HEK293 (cell line): Measurements from ENCODE around the gene GLI1.

Source experiments
- CTCF ChIA-PET: fragments of 350-600 bp; formaldehyde crosslinking; extraction: SDS; loops from one replicate; lab custom pipeline; 2021; ENCODE audit warnings: antibody characterized with exemption; lab: Yijun Ruan, JAX
- POLR2A ChIA-PET: fragments of 300-600 bp; formaldehyde crosslinking; extraction: SDS; loops from one replicate; lab custom pipeline; 2020; ENCODE audit warnings: antibody characterized with exemption, inconsistent platforms; lab: Yijun Ruan, JAX
- H3K27ac ChIP-seq: fragments of 200-500 bp; sonication (Bioruptor generic); 2 replicates; pipeline ENCODE4 v1.5.1; 2014; ENCODE audit warnings: low read depth, low read length, control low read depth, inconsistent platforms; ENCODE audit errors: extremely low read depth
- H3K36me3 ChIP-seq, 2 experiments: fragments of 200-500 bp in 1 of 2; sonication (Bioruptor generic) in 1 of 2; 1 replicate in 1 of 2; 2 replicates in 1 of 2; pipeline ENCODE4 v1.5.1; 2014 to 2017; ENCODE audit warnings: inconsistent platforms in 2 of 2, low read length in 2 of 2; ENCODE audit not compliant: control insufficient read depth in 2 of 2, insufficient read depth in 1 of 2
- H3K4me1 ChIP-seq: fragments of 200-500 bp; sonication (Bioruptor generic); 2 replicates; pipeline ENCODE4 v1.5.1; 2014; ENCODE audit warnings: mild to moderate bottlenecking, low read length, inconsistent platforms; ENCODE audit not compliant: control insufficient read depth, insufficient read depth
- H3K4me3 ChIP-seq: 2 replicates; pipeline ENCODE4 v1.5.1; 2011; ENCODE audit warnings: low read depth, mild to moderate bottlenecking, control low read depth, low read length, moderate library complexity
- H3K9me3 ChIP-seq: fragments of 200-500 bp; sonication (Bioruptor generic); 2 replicates; pipeline ENCODE4 v1.5.1; 2014; ENCODE audit warnings: low read depth, low read length, inconsistent platforms; ENCODE audit not compliant: control insufficient read depth, insufficient read depth
- KLF1 ChIP-seq: fragments of 450-650 bp; formaldehyde crosslinking; IDR thresholded peaks from 2 replicates; pipeline ENCODE4 v1.5.1; 2016; ENCODE audit warnings: missing biosample characterization, missing genetic modification characterization
- KLF9 ChIP-seq: fragments of 450-650 bp; formaldehyde crosslinking; IDR thresholded peaks from 2 replicates; pipeline ENCODE4 v1.5.1; 2016; ENCODE audit warnings: missing biosample characterization, missing genetic modification characterization, low read depth
- PRDM1 ChIP-seq: fragments of 450-650 bp; formaldehyde crosslinking; IDR thresholded peaks from 2 replicates; pipeline ENCODE4; 2016; ENCODE audit warnings: missing biosample characterization, missing genetic modification characterization
- PRDM2 ChIP-seq: fragments of 450-650 bp; formaldehyde crosslinking; IDR thresholded peaks from 2 replicates; pipeline ENCODE4 v1.5.1; 2016; ENCODE audit warnings: missing biosample characterization, missing genetic modification characterization, borderline replicate concordance
- REST ChIP-seq: fragments of 450-650 bp; formaldehyde crosslinking; IDR thresholded peaks from 2 replicates; pipeline ENCODE4 v1.5.1; 2016; ENCODE audit warnings: missing biosample characterization, missing genetic modification characterization
- SCRT1 ChIP-seq: fragments of 450-650 bp; formaldehyde crosslinking; IDR thresholded peaks from 2 replicates; pipeline ENCODE4 v1.5.1; 2016; ENCODE audit warnings: missing biosample characterization, missing genetic modification characterization, borderline replicate concordance
- SCRT2 ChIP-seq: fragments of 450-650 bp; formaldehyde crosslinking; IDR thresholded peaks from 2 replicates; pipeline ENCODE4 v1.5.1; 2016; ENCODE audit warnings: missing biosample characterization, missing genetic modification characterization
- SP7 ChIP-seq: fragments of 450-650 bp; formaldehyde crosslinking; IDR thresholded peaks from 2 replicates; pipeline ENCODE4 v1.5.1; 2016; ENCODE audit warnings: missing biosample characterization, missing genetic modification characterization
- ZNF202 ChIP-seq: fragments of 450-650 bp; formaldehyde crosslinking; IDR thresholded peaks from 2 replicates; pipeline ENCODE4 v1.5.1; 2016; ENCODE audit warnings: missing biosample characterization, missing genetic modification characterization, borderline replicate concordance
- ZNF488 ChIP-seq: fragments of 450-650 bp; formaldehyde crosslinking; IDR thresholded peaks from 2 replicates; pipeline ENCODE4 v1.5.1; 2016; ENCODE audit warnings: missing biosample characterization, missing genetic modification characterization
- ZNF518A ChIP-seq: fragments of 450-650 bp; formaldehyde crosslinking; conservative IDR thresholded peaks from 2 replicates; pipeline ENCODE4 v1.5.1; 2016; ENCODE audit warnings: low read depth, missing biosample characterization, missing genetic modification characterization
- ZNF596 ChIP-seq: fragments of 450-650 bp; IDR thresholded peaks from 2 replicates; pipeline ENCODE4 v1.5.0; 2018; ENCODE audit warnings: missing biosample characterization, mild to moderate bottlenecking, missing genetic modification characterization, moderate library complexity
- ZNF658 ChIP-seq: fragments of 450-650 bp; formaldehyde crosslinking; IDR thresholded peaks from 2 replicates; pipeline ENCODE4; 2016; ENCODE audit warnings: missing biosample characterization, missing genetic modification characterization
- ZNF701 ChIP-seq: fragments of 450-650 bp; formaldehyde crosslinking; IDR thresholded peaks from 2 replicates; pipeline ENCODE4 v1.5.1; 2016; ENCODE audit warnings: missing biosample characterization, missing genetic modification characterization
- ZNF704 ChIP-seq: fragments of 450-650 bp; formaldehyde crosslinking; IDR thresholded peaks from 2 replicates; pipeline ENCODE4 v1.5.1; 2016; ENCODE audit warnings: missing biosample characterization, missing genetic modification characterization
- ZSCAN18 ChIP-seq: fragments of 450-650 bp; formaldehyde crosslinking; IDR thresholded peaks from 2 replicates; pipeline ENCODE4 v1.5.1; 2016; ENCODE audit warnings: missing biosample characterization, missing genetic modification characterization
- ZSCAN23 ChIP-seq: fragments of 450-650 bp; formaldehyde crosslinking; IDR thresholded peaks from 2 replicates; pipeline ENCODE4 v1.5.1; 2016; ENCODE audit warnings: missing biosample characterization, missing genetic modification characterization

GLI1 gene

GRCh38 chr12:57455374-57456144 lies 4.0 kb upstream of the GLI1 start:
- H3K27ac ChIP-seq: peak overlapping the region; percentile 49; the same call in 1 of the 2 replicates
- ChIA-PET CTCF (interaction anchor here (0.6 to 9.7 kb wide), 35 partner anchors 9 to 304 kb away, joined by 3 to 219 read pairs (median 5); partner anchors contain the start of genes INHBC, NXPH4 and SHMT2), POLR2A (interaction anchor here (0.5 to 1.4 kb wide), 11 partner anchors 13 to 226 kb away, joined by 3 to 10 read pairs (median 4); partner anchors contain the start of gene SHMT2)
- H3K4me3 ChIP-seq: no peak overlapping the region
- H3K4me1 ChIP-seq: peaks cover 10% of the 10 kb centered on the region
- no peak for TF ChIP-seq ZNF701 (tag by site-specific recombination)
- TF ChIP-seq ZNF658: no peak
- TF ChIP-seq PRDM1 (tag by site-specific recombination): peak; percentile 57; the same call in 1 of the 2 replicates
- TF ChIP-seq SCRT2 (tag by site-specific recombination): peak; percentile 100
- TF ChIP-seq SCRT1 (tag by site-specific recombination): peak; percentile 98
- TF ChIP-seq KLF1: peak; percentile 35; the same call in 1 of the 2 replicates
- no peak for TF ChIP-seq ZNF488
- no peak for TF ChIP-seq ZNF518A
- peak; percentile 36; the same call in 1 of the 2 replicates for TF ChIP-seq KLF9 (tag by site-specific recombination)
- TF ChIP-seq ZNF202 (tag by site-specific recombination): no peak
- TF ChIP-seq ZNF596 (tag by site-specific recombination): no peak
- no peak for TF ChIP-seq REST (tag by site-specific recombination)
- TF ChIP-seq ZSCAN23: no peak
- TF ChIP-seq ZSCAN18 (tag by site-specific recombination): peak; percentile 22; the same call in 1 of the 2 replicates
- TF ChIP-seq ZNF704 (tag by site-specific recombination): no peak
- 0 out of 2 replicates have a peak, but pooled peaks have one; percentile 17 for TF ChIP-seq SP7 (tag by site-specific recombination)
- TF ChIP-seq PRDM2: peak; percentile 36; the same call in 1 of the 2 replicates
- TF ChIP-seq, all 188 proteins: peak for 8
- Histone ChIP-seq H3K9me3 (no peaks in the 10 kb centered on the region), H3K36me3 (no peaks in the 10 kb centered on the region)
